Measurements from ENCODE around the gene SAMD11. TPM values are rescaled to one million over a fixed set of nuclear protein-coding genes. Genes with fewer than 3 reads are reported as not detected.
A peak's percentile ranks its signal among the peaks of the same experiment; 100 is the strongest.
"Not testable (repeated sequence)": the region's sequence is repeated elsewhere in the genome, so short reads cannot be mapped to it uniquely, and the experiment has no call there.

Gene SAMD11
- total RNA-seq, 1 donor from 2014 or later: 10.2 TPM

GRCh38 chr1:970973-971730 lies 47.4 kb downstream of the SAMD11 start:
- intact Hi-C loops (cut with DNase I): no loop called here
- no peak for DNase-seq (ENCODE audit: low spot score)

- intact Hi-C loops (cut with DNase I): no loop called here
- no peak for DNase-seq (ENCODE audit: low spot score)
Measured at GRCh38 chr1:971751-972506, 48.2 kb downstream of the SAMD11 start.

GRCh38 chr1:972726-973458 lies 49.2 kb downstream of the SAMD11 start:
- no peak for DNase-seq (ENCODE audit: low spot score)
- intact Hi-C loops (cut with DNase I): no loop called here

GRCh38 chr1:973459-974292 lies 50.0 kb downstream of the SAMD11 start:
- intact Hi-C loops (cut with DNase I): no loop called here
- no peak for DNase-seq (ENCODE audit: low spot score)

- no peak for DNase-seq (ENCODE audit: low spot score)
- intact Hi-C loops (cut with DNase I): no loop called here
Measured at GRCh38 chr1:974293-974640, 50.5 kb downstream of the SAMD11 start.

GRCh38 chr1:974687-975328 lies 51.1 kb downstream of the SAMD11 start:
- intact Hi-C loops (cut with DNase I): no loop called here
- DNase-seq (ENCODE audit: low spot score): no peak

GRCh38 chr1:975365-975764 lies 51.6 kb downstream of the SAMD11 start:
- no peak for DNase-seq (ENCODE audit: low spot score)
- intact Hi-C loops (cut with DNase I): no loop called here

- DNase-seq (ENCODE audit: low spot score): no peak
- intact Hi-C loops (cut with DNase I): no loop called here
Measured at GRCh38 chr1:975896-976683, 52.4 kb downstream of the SAMD11 start.

- DNase-seq (ENCODE audit: low spot score); intact Hi-C loops (cut with DNase I): not testable (repeated sequence)
Measured at GRCh38 chr1:976791-977190, 53.1 kb downstream of the SAMD11 start.

- peak; percentile 75 for DNase-seq (ENCODE audit: low spot score)
- intact Hi-C loops (cut with DNase I): no loop called here
Measured at GRCh38 chr1:978069-978834, 54.5 kb downstream of the SAMD11 start.

- intact Hi-C loops (cut with DNase I): no loop called here
- no peak for DNase-seq (ENCODE audit: low spot score)
Measured at GRCh38 chr1:978835-979743, 55.4 kb downstream of the SAMD11 start.

GRCh38 chr1:979744-980072 lies 56.0 kb downstream of the SAMD11 start:
- DNase-seq (ENCODE audit: low spot score): no peak
- intact Hi-C loops (cut with DNase I): no loop called here

- DNase-seq (ENCODE audit: low spot score): no peak
- intact Hi-C loops (cut with DNase I): no loop called here
Measured at GRCh38 chr1:980137-980571, 56.4 kb downstream of the SAMD11 start.

GRCh38 chr1:980602-981395 lies 57.1 kb downstream of the SAMD11 start:
- peak; percentile 92 for DNase-seq (ENCODE audit: low spot score)

GRCh38 chr1:981491-981954 lies 57.8 kb downstream of the SAMD11 start:
- intact Hi-C loops (cut with DNase I): no loop called here

More at GRCh38 chr1:980602-981395, 57.1 kb downstream of the SAMD11 start:
- intact Hi-C loops (cut with DNase I): no loop called here

More at GRCh38 chr1:981491-981954, 57.8 kb downstream of the SAMD11 start:
- no peak for DNase-seq (ENCODE audit: low spot score)
